Neural progenitor cell (in vitro differentiated cells): ENCODE data around the gene SUN1.

Experiments
- CTCF ChIP-seq: fragments of 200-600 bp; sonication (generic); IDR thresholded peaks from 2 replicates; pipeline ENCODE4 v1.5.1; 2017; ENCODE audit warnings: antibody characterized with exemption, mild to moderate bottlenecking
- EZH2phosphoT487 ChIP-seq: fragments of 200-600 bp; sonication (generic); IDR thresholded peaks from 2 replicates; pipeline ENCODE4 v1.6.1; 2017; ENCODE audit warnings: antibody characterized with exemption

GRCh38 chr7:894927-895450, 62.7 kb downstream of the SUN1 start:
- TF ChIP-seq CTCF (no peak), EZH2phosphoT487 (no peak)
